Epithelial cell of proximal tubule (primary cell): ENCODE results near the gene COL4A2. TPM values are rescaled to one million over a fixed set of nuclear protein-coding genes. Genes with fewer than 3 reads are reported as not detected.

Source experiments
- DNase-seq: peaks from one replicate; pipeline ENCODE4 v3.0.0-alpha.2; 2011; ENCODE audit warnings: low read depth
- H3K4me3 ChIP-seq: 2 replicates; pipeline ENCODE4 v1.5.1; 2011; ENCODE audit warnings: low read depth, mild to moderate bottlenecking, low read length
- total RNA-seq: library from RNA; depleted of rRNA; stranded (reverse); fragments of >200 nt; gene quantifications from 2 replicates; pipeline ENCODE4 v1.2.3, GENCODE V29; 2015
- TF ChIP-seq, protein P1 (sequence below): conservative IDR thresholded peaks from 2 replicates; pipeline ENCODE4 v1.5.1; 2012; ENCODE audit warnings: low read depth, mild to moderate bottlenecking, low read length

The COL4A2 gene
- total RNA-seq, 1 donor from 2014 or later, result 728 TPM

DNA sequence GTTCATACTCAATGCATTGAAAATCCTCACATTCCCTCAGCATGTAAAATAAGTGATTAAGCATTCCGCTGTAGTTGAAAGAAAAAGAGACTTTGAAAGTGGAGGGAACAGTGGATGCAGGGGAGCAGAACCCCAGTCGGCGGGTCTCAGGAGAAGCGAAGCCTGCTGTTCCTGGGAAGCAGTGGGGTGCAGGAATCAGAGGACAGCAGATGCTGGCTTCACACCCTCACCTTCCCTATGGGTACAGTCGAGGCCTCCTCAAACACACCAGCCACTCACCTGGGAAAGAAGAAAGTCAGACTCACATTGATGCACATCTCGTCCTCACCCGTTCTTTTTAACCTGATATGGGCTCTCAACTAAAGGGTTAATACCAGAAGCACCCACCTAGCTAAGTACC, 38.2 kb downstream of the COL4A2 start:
- no peak for DNase-seq
- TF ChIP-seq, protein P1, sequence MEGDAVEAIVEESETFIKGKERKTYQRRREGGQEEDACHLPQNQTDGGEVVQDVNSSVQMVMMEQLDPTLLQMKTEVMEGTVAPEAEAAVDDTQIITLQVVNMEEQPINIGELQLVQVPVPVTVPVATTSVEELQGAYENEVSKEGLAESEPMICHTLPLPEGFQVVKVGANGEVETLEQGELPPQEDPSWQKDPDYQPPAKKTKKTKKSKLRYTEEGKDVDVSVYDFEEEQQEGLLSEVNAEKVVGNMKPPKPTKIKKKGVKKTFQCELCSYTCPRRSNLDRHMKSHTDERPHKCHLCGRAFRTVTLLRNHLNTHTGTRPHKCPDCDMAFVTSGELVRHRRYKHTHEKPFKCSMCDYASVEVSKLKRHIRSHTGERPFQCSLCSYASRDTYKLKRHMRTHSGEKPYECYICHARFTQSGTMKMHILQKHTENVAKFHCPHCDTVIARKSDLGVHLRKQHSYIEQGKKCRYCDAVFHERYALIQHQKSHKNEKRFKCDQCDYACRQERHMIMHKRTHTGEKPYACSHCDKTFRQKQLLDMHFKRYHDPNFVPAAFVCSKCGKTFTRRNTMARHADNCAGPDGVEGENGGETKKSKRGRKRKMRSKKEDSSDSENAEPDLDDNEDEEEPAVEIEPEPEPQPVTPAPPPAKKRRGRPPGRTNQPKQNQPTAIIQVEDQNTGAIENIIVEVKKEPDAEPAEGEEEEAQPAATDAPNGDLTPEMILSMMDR, result no peak

DNA sequence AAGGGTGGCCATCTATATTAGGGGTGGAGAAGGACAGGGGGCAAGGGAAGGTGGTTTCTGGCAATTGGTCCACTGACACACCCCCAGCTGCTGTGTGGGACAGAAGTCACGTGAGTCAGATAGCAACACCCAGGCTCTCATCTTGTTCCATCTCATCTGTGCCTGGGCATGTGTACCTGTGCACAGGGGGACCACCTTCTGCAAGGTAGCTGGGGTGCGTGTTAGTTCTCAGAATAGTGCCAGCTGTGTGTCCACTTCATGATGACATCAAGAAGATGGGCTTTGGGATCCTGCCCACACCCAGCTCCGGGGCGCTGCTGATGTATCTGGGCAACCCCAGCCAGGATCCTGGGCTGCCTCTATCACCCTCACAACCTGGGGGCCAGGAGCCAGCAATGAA, 38.6 kb downstream of the COL4A2 start:
- DNase-seq, result no peak
- no peak overlapping the region for H3K4me3 ChIP-seq
- TF ChIP-seq, protein P1, result no peak

More for the DNA sequence above, 38.2 kb downstream of the COL4A2 start:
- no peak overlapping the region for H3K4me3 ChIP-seq

DNA sequence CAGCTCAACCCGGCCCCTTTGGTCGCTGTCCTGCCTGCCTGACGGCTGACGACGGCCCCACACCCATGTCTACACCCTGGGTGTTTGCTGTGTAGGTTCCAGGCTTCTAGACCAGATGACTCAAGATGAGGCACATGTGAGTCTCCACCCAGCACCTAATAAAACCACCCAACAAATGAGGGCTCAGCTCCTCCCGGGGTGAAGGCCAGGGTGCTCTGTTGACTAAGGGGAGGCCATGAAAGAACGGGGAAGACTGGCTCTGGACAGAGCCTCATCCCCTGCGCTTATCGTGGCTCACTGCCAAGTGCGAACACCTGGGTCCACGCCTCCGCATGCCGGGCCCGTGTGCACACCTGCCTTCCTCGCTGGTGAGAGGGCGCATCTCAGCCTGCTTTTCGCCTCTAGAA, 39.6 kb downstream of the COL4A2 start:
- no peak for DNase-seq
- TF ChIP-seq, protein P1, result no peak
- H3K4me3 ChIP-seq, result no peak overlapping the region

DNA sequence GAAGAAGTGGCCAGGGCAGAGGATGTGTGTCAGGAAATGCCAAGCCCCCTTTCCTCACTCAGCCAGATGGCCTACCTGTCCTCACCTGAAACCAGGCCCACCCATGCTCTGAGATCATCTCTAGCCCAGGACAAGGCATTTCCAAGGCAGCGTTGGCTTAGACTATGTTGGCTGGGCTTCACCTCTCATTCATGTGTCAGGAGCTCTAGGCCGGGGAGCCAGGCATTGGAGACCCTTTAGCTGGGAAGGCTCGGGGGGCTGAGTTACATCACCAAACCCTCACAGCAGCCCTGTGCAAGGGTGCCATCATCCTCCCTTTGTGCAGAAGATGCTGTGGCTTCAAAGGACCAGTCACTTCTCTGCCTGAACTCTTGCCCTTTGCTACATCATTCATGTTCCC, 40.0 kb downstream of the COL4A2 start:
- H3K4me3 ChIP-seq, result no peak overlapping the region
- TF ChIP-seq, protein P1, result no peak
- no peak for DNase-seq

DNA sequence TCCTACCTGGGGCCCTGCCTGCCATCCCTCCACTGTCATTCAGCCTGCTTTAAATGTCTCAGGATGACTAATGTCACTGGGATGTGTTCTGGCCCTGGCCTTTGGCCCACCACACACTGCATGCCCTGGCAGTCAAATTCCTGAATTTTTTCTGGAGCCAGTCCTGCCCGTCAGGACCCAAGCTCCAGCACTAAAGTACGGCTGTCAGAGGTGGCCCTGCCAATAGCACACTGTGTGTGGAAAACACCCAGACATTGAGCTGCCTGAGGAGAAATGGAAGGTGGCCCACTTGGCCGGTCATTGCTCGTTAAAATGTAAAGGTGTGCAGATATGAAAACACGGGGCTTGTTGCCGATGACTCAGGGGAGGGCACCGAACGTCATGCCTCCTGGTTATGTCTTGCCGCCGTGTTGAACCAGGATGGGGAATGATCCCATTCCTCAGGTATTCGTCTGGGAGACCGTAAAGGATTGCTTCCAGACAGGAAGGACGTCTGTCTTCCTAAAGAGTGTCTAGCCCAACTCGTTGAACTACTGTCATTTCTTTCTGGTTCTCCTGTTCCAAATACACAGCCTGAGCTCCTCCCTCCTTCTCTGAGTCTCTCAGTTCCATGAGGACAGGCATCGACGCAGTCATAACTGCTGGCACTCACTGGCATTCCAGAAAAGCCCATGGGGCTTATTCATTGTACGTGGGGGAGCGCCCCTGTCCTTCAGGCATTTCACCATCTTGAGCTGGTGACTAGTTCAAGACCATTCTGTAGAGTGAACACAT, 40.6 kb downstream of the COL4A2 start:
- TF ChIP-seq, protein P1, result no peak
- DNase-seq, result peak; percentile 82
- no peak overlapping the region for H3K4me3 ChIP-seq

DNA sequence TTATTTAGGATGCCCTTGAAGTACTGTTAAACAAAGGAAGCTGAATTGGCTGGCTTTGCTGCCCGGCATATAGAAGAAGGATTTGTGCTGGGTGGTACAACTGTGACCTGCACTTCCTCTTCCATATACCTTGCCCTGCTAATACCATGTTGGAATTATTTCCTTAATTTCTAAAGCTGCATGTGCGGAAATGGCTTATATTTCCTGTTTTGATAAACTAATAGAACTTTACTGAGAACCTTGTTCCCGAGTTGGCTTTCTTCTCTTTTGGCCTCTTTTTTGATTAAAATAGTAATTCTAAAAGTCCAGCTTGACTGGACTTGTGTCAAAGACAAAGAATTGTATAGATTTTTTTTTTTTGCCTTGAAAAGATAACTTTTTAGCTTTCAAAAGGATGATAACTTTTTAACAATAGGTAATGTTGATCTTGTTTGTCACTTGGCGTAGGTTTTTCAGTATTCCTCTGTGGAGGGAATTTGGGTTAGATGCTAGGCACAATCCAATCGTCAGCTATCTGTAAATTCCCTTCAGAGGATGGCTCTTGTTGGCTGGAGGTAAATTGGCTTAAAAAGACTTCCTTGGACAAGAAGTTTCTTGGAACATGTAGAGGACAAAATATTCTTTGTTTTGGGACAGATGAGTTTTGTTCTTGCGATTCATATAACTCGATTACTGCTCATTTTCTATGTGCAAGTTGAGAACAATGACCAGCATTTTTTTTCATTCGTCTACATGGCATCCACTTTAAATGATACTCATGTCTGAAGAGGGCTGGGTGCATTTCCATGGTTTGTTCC, 41.4 kb downstream of the COL4A2 start:
- no peak for DNase-seq
- TF ChIP-seq, protein P1, result no peak
- H3K4me3 ChIP-seq, result no peak overlapping the region
